Vagina (tissue), 2 donors: ENCODE measurements around the gene POU3F4. TPM values are rescaled to one million over a fixed set of nuclear protein-coding genes. Genes with fewer than 3 reads are reported as not detected.

Source experiments
- DNase-seq, 2 donors: peaks; one replicate each; pipeline ENCODE4 v3.0.0-alpha.2; 2017; ENCODE audit errors: extremely low spot score in 2 of 2
- H3K27ac ChIP-seq: fragments of 200-600 bp; sonication (generic); one replicate; pipeline ENCODE4 v1.5.1; 2019
- H3K27me3 ChIP-seq: fragments of 200-600 bp; sonication (generic); one replicate; pipeline ENCODE4 v1.5.1; 2019
- H3K36me3 ChIP-seq, 2 donors: fragments of 200-600 bp; sonication (generic); one replicate each; pipeline ENCODE4 v1.5.1; 2017 to 2019
- H3K4me1 ChIP-seq: fragments of 200-600 bp; sonication (generic); one replicate; pipeline ENCODE4 v1.5.1; 2019
- H3K4me3 ChIP-seq, 2 donors: fragments of 200-600 bp; sonication (generic); 1 replicate in 1 of 2; 2 replicates in 1 of 2; pipeline ENCODE4 v1.5.1; 2016 to 2019
- H3K9me3 ChIP-seq: fragments of 200-600 bp; sonication (generic); one replicate; pipeline ENCODE4 v1.5.1; 2019
- POLR2A ChIP-seq, 2 donors: fragments of 450-650 bp; IDR thresholded peaks; one replicate each; pipeline ENCODE4 v1.6.1; 2017; ENCODE audit warnings: antibody characterized with exemption in 2 of 2, mild to moderate bottlenecking in 2 of 2, moderate library complexity in 2 of 2
- POLR2AphosphoS5 ChIP-seq, 2 donors: sonication (generic); formaldehyde crosslinking; IDR thresholded peaks; one replicate each; pipeline ENCODE4 v1.9.0; 2017; ENCODE audit warnings: antibody characterized with exemption in 2 of 2, mild to moderate bottlenecking in 2 of 2, low read depth in 1 of 2; ENCODE audit not compliant: insufficient read depth in 1 of 2
- intact Hi-C: fragments of 100-400 bp; cut with DNase I; formaldehyde crosslinking; loops from one replicate; pipeline ENCODE4 v1.15.1; 2023
- total RNA-seq: library from RNA; depleted of rRNA; stranded (reverse); fragments of >200 nt; gene quantifications from one replicate; pipeline ENCODE4 v1.2.3, GENCODE V29; 2016
- TF ChIP-seq, protein P1 (sequence below), 3 experiments: fragments of 450-650 bp in 2 of 3; fragments of 200-600 bp in 1 of 3; sonication (generic) in 1 of 3; IDR thresholded peaks; one replicate each; pipeline ENCODE4 v1.5.1; 2017 to 2019; ENCODE audit warnings: antibody characterized with exemption in 3 of 3, mild to moderate bottlenecking in 2 of 3, moderate library complexity in 2 of 3

Gene POU3F4
- total RNA-seq = not detected

DNA sequence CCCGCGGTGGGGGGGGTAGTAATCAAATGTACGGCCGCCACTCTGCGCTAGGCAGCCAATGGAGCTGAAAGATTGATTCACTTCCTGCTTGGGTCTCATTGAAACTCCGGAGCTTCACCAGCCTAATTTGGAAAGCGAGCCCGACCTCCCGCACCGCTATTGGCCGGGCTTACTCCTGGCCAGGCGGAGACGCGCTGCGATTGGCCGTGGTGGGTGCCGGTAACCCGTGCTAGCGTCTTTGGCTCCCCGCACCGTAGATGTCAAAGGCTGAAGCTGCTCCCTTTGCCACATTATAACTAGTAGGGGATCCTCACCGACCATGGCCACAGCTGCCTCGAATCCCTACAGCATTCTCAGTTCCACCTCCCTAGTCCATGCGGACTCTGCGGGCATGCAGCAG, at the start of gene POU3F4:
TSS of gene POU3F4 (plus strand) at position 285 of the 400 bp plus-strand sequence. CDS start at position 320, 35 bp downstream.
- Histone ChIP-seq H3K27ac (no peak within 1 kb of the TSS), H3K36me3 (no peaks in the 10 kb centered on the region), H3K4me1 (no peaks in the 10 kb centered on the region), H3K4me3 (no peak within 1 kb of the TSS), H3K27me3 (peaks cover 10% of the 10 kb centered on the region), H3K9me3 (no peaks in the 10 kb centered on the region)
- TF ChIP-seq POLR2A (IDR thresholded peaks at IDR 0.05) (no peak), POLR2AphosphoS5 (IDR thresholded peaks at IDR 0.05; ENCODE audit: insufficient read depth in 1 of 2, low read depth in 1 of 2) (no peak)
- TF ChIP-seq, protein P1, sequence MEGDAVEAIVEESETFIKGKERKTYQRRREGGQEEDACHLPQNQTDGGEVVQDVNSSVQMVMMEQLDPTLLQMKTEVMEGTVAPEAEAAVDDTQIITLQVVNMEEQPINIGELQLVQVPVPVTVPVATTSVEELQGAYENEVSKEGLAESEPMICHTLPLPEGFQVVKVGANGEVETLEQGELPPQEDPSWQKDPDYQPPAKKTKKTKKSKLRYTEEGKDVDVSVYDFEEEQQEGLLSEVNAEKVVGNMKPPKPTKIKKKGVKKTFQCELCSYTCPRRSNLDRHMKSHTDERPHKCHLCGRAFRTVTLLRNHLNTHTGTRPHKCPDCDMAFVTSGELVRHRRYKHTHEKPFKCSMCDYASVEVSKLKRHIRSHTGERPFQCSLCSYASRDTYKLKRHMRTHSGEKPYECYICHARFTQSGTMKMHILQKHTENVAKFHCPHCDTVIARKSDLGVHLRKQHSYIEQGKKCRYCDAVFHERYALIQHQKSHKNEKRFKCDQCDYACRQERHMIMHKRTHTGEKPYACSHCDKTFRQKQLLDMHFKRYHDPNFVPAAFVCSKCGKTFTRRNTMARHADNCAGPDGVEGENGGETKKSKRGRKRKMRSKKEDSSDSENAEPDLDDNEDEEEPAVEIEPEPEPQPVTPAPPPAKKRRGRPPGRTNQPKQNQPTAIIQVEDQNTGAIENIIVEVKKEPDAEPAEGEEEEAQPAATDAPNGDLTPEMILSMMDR (IDR thresholded peaks at IDR 0.05) = no peak
- no peak for DNase-seq
- intact Hi-C loops = no loop called here

DNA sequence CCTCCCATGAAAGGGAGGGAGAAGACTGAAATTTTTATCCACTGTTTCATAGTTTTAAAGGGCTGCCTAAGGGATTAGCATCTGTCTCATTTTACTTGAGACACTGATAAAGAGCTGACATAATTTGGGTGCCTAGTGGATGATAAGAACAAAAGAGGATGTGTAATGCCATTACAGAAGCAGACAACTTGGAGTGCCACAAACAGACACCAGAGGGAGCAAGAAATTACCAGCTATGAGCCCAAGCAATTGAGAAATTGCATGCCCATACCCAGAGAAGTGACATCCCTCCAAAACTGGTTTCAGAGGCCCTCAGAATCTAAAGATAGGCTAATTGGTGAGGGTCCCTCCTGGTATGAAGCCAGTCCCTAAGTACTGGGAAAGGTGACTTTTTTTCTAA, 38.5 kb upstream of the POU3F4 start:
- intact Hi-C loops = no loop called here
- no peak for DNase-seq
- no peak overlapping the region for H3K4me3 ChIP-seq

DNA sequence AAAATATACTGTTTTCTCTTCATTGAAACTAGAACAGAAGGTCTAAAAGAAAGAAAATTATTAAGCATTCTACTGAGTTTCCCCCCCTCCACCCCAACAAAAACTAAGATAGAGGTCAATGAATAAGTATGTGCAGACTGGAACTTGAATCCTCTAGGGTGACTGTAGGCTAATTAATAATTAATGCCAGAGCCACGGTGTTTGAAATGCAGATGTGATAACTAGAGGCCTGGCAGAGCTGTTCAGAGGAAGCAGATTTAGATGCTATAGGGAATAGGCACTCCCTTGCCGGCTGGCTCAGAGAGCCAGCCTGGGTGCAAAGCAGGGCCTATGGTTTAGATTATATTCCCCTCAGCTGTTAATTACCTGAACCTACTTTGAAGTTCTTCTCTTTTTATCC, 12.2 kb upstream of the POU3F4 start:
- H3K4me1 ChIP-seq = no peaks in the 10 kb centered on the region
- no peak for DNase-seq
- no peak overlapping the region for H3K4me3 ChIP-seq
- H3K27ac ChIP-seq = no peak overlapping the region
- no peaks in the 10 kb centered on the region for H3K9me3 ChIP-seq
- H3K36me3 ChIP-seq = no peaks in the 10 kb centered on the region
- H3K27me3 ChIP-seq = no peaks in the 10 kb centered on the region
- intact Hi-C loops = no loop called here
- no peak for TF ChIP-seq POLR2AphosphoS5 (IDR thresholded peaks at IDR 0.05; ENCODE audit: insufficient read depth in 1 of 2, low read depth in 1 of 2)
- TF ChIP-seq POLR2A (IDR thresholded peaks at IDR 0.05) = no peak
- TF ChIP-seq, protein P1 (IDR thresholded peaks at IDR 0.05) = no peak

More for the DNA sequence above, 38.5 kb upstream of the POU3F4 start:
- no peaks in the 10 kb centered on the region for H3K36me3 ChIP-seq
- H3K27me3 ChIP-seq = no peaks in the 10 kb centered on the region
- H3K9me3 ChIP-seq = no peaks in the 10 kb centered on the region
- H3K27ac ChIP-seq = no peak overlapping the region
- no peaks in the 10 kb centered on the region for H3K4me1 ChIP-seq
- TF ChIP-seq POLR2AphosphoS5 (IDR thresholded peaks at IDR 0.05; ENCODE audit: insufficient read depth in 1 of 2, low read depth in 1 of 2) (no peak), POLR2A (IDR thresholded peaks at IDR 0.05) (no peak)
- TF ChIP-seq, protein P1 (IDR thresholded peaks at IDR 0.05) = no peak

DNA sequence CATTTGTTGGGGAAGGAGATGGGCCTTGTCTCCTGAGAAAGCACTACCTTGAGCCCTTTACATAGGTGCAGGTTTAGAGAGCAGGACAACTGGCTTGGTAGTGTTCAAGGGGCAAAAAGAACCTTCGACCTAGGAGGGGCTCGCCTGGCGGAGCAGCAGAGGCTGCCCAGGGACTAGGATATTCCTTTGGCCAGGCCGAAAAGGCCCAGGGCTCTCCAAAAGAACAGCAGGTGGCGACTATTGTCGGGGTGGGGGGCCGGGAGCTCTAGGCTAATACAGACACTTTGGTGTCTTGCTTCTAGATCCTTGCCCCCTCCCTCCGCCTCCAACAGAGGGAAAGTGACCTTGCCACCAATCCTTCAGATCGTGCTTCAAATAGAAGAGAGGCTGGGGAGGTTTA, 7.1 kb upstream of the POU3F4 start:
- Histone ChIP-seq H3K4me1 (no peaks in the 10 kb centered on the region), H3K4me3 (no peak overlapping the region), H3K27ac (no peak overlapping the region), H3K36me3 (no peaks in the 10 kb centered on the region), H3K9me3 (no peaks in the 10 kb centered on the region), H3K27me3 (no peaks in the 10 kb centered on the region)
- intact Hi-C loops = no loop called here
- DNase-seq = no peak
- TF ChIP-seq POLR2AphosphoS5 (IDR thresholded peaks at IDR 0.05; ENCODE audit: insufficient read depth in 1 of 2, low read depth in 1 of 2) = no peak
- TF ChIP-seq, protein P1 (IDR thresholded peaks at IDR 0.05) = no peak
- no peak for TF ChIP-seq POLR2A (IDR thresholded peaks at IDR 0.05)

DNA sequence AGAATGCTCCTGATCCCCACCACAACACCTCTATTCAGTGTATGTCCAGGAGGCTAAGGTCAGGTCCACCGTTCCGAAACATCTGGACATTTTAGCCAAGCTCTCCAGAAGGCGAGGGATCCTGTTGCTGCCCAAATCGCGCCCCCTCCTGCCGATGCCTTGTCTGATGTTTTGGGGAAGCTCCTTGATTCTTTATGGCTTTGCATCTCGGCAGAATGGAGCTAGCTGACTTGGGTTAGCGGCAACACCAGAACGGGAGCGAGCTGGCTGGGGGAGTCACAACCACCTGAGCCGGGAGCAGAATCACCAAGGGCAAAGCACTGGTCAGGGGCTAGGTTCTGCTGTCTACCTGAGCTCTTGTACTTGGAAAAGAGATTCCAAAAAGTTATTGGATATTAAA, 6.6 kb upstream of the POU3F4 start:
- no peak for DNase-seq
- Histone ChIP-seq H3K27me3 (no peaks in the 10 kb centered on the region), H3K9me3 (no peaks in the 10 kb centered on the region), H3K36me3 (no peaks in the 10 kb centered on the region), H3K27ac (no peak overlapping the region), H3K4me3 (no peak overlapping the region), H3K4me1 (no peaks in the 10 kb centered on the region)
- intact Hi-C loops = no loop called here
- no peak for TF ChIP-seq POLR2AphosphoS5 (IDR thresholded peaks at IDR 0.05; ENCODE audit: insufficient read depth in 1 of 2, low read depth in 1 of 2)
